BLaER1 (cell line): ENCODE results near the gene CARS2.
"Not testable (repeated sequence)": the region's sequence is repeated elsewhere in the genome, so short reads cannot be mapped to it uniquely, and the experiment has no call there.

Experiments used
- H3K27ac ChIP-seq: shearing (Covaris generic); formaldehyde crosslinking; 2 replicates; pipeline ENCODE4 v1.8.1; 2022
- H3K27me3 ChIP-seq: shearing (Covaris generic); formaldehyde crosslinking; 2 replicates; pipeline ENCODE4 v1.8.1; 2022
- H3K36me3 ChIP-seq: shearing (Covaris generic); formaldehyde crosslinking; 2 replicates; pipeline ENCODE4 v1.8.1; 2022
- H3K4me1 ChIP-seq: shearing (Covaris generic); formaldehyde crosslinking; 2 replicates; pipeline ENCODE4 v1.8.1; 2022
- H3K4me2 ChIP-seq: shearing (Covaris generic); formaldehyde crosslinking; 2 replicates; pipeline ENCODE4 v1.8.1; 2022
- H3K4me3 ChIP-seq: shearing (Covaris generic); formaldehyde crosslinking; 2 replicates; pipeline ENCODE4 v1.8.1; 2022
- H3K9ac ChIP-seq: shearing (Covaris generic); formaldehyde crosslinking; 2 replicates; pipeline ENCODE4 v1.8.1; 2022
- H3K9me3 ChIP-seq: shearing (Covaris generic); formaldehyde crosslinking; 2 replicates; pipeline ENCODE4 v1.8.1; 2022
- H4K20me1 ChIP-seq: shearing (Covaris generic); formaldehyde crosslinking; 2 replicates; pipeline ENCODE4 v1.8.1; 2022
- Cebpa-rat ChIP-seq: shearing (Covaris generic); IDR thresholded peaks from 2 replicates; pipeline ENCODE4 v1.8.1; 2022

The CARS2 gene

GRCh38 chr13:110635405-110636002 is 70.4 kb downstream of the CARS2 start:
- no peak overlapping the region for H3K27ac ChIP-seq
- H3K4me1 ChIP-seq: peaks cover 7% of the 10 kb centered on the region
- TF ChIP-seq Cebpa-rat: no peak
- no peaks in the 10 kb centered on the region for H3K9me3 ChIP-seq
- peaks cover 84% of the 10 kb centered on the region for H4K20me1 ChIP-seq
- peaks cover 81% of the 10 kb centered on the region for H3K36me3 ChIP-seq
- H3K9ac ChIP-seq: no peak overlapping the region
- H3K27me3 ChIP-seq: no peaks in the 10 kb centered on the region
- no peak overlapping the region for H3K4me3 ChIP-seq
- no peak overlapping the region for H3K4me2 ChIP-seq

- Histone ChIP-seq H3K4me3 (no peak overlapping the region), H3K9me3 (no peaks in the 10 kb centered on the region), H3K27me3 (no peaks in the 10 kb centered on the region), H3K36me3 (peaks cover 80% of the 10 kb centered on the region), H4K20me1 (peaks cover 84% of the 10 kb centered on the region), H3K4me1 (no peaks in the 10 kb centered on the region), H3K9ac (no peak overlapping the region), H3K27ac (no peak overlapping the region), H3K4me2 (no peak overlapping the region)
- no peak for TF ChIP-seq Cebpa-rat
Observed at GRCh38 chr13:110634558-110634957, 71.4 kb downstream of the CARS2 start.

- no peak overlapping the region for H3K4me3 ChIP-seq
- H3K27ac ChIP-seq: no peak overlapping the region
- no peaks in the 10 kb centered on the region for H3K27me3 ChIP-seq
- TF ChIP-seq Cebpa-rat: no peak
- H3K9me3 ChIP-seq: no peaks in the 10 kb centered on the region
- peaks cover 80% of the 10 kb centered on the region for H3K36me3 ChIP-seq
- no peak overlapping the region for H3K4me2 ChIP-seq
- H3K9ac ChIP-seq: no peak overlapping the region
- peaks cover 1% of the 10 kb centered on the region for H3K4me1 ChIP-seq
- peaks cover 84% of the 10 kb centered on the region for H4K20me1 ChIP-seq
Observed at GRCh38 chr13:110633776-110634175, 72.1 kb downstream of the CARS2 start.

GRCh38 chr13:110632255-110632654 is 73.7 kb downstream of the CARS2 start:
- not testable (repeated sequence) for H3K9me3 ChIP-seq, H3K4me3 ChIP-seq, H3K27ac ChIP-seq, H3K27me3 ChIP-seq, H3K9ac ChIP-seq, H3K4me2 ChIP-seq
- H3K36me3 ChIP-seq: peaks cover 80% of the 10 kb centered on the region
- H3K4me1 ChIP-seq: peaks cover 17% of the 10 kb centered on the region
- H4K20me1 ChIP-seq: peaks cover 85% of the 10 kb centered on the region

GRCh38 chr13:110630566-110631119 is 75.3 kb downstream of the CARS2 start:
- H3K27me3 ChIP-seq: no peaks in the 10 kb centered on the region
- peaks cover 19% of the 10 kb centered on the region for H3K4me1 ChIP-seq
- no peak overlapping the region for H3K9ac ChIP-seq
- no peak overlapping the region for H3K4me2 ChIP-seq
- peaks cover 77% of the 10 kb centered on the region for H3K36me3 ChIP-seq
- H3K9me3 ChIP-seq: no peaks in the 10 kb centered on the region
- H3K4me3 ChIP-seq: no peak overlapping the region
- H4K20me1 ChIP-seq: peaks cover 84% of the 10 kb centered on the region
- H3K27ac ChIP-seq: no peak overlapping the region
- TF ChIP-seq Cebpa-rat: no peak

GRCh38 chr13:110629735-110630134 is 76.2 kb downstream of the CARS2 start:
- Histone ChIP-seq H3K9me3 (no peaks in the 10 kb centered on the region), H3K4me2 (no peak overlapping the region), H3K27ac (no peak overlapping the region), H3K9ac (no peak overlapping the region), H3K27me3 (no peaks in the 10 kb centered on the region), H3K36me3 (peaks cover 77% of the 10 kb centered on the region), H3K4me3 (no peak overlapping the region), H4K20me1 (peaks cover 84% of the 10 kb centered on the region), H3K4me1 (peaks cover 19% of the 10 kb centered on the region)
- no peak for TF ChIP-seq Cebpa-rat

GRCh38 chr13:110628952-110629701 is 76.8 kb downstream of the CARS2 start:
- peaks cover 77% of the 10 kb centered on the region for H3K36me3 ChIP-seq
- H3K4me2 ChIP-seq: peak overlapping the region; percentile 46
- peaks cover 84% of the 10 kb centered on the region for H4K20me1 ChIP-seq
- no peak overlapping the region for H3K27ac ChIP-seq
- H3K4me3 ChIP-seq: no peak overlapping the region
- no peaks in the 10 kb centered on the region for H3K9me3 ChIP-seq
- H3K27me3 ChIP-seq: no peaks in the 10 kb centered on the region
- H3K4me1 ChIP-seq: peaks cover 19% of the 10 kb centered on the region
- no peak for TF ChIP-seq Cebpa-rat
- no peak overlapping the region for H3K9ac ChIP-seq

- no peaks in the 10 kb centered on the region for H3K9me3 ChIP-seq
- no peak overlapping the region for H3K27ac ChIP-seq
- peaks cover 76% of the 10 kb centered on the region for H3K36me3 ChIP-seq
- H3K4me1 ChIP-seq: peaks cover 19% of the 10 kb centered on the region
- no peak for TF ChIP-seq Cebpa-rat
- no peaks in the 10 kb centered on the region for H3K27me3 ChIP-seq
- H3K9ac ChIP-seq: 0 out of 2 replicates have a peak overlapping the region, but pooled peaks have one; percentile 5
- no peak overlapping the region for H3K4me3 ChIP-seq
- peaks cover 84% of the 10 kb centered on the region for H4K20me1 ChIP-seq
- H3K4me2 ChIP-seq: peak overlapping the region; percentile 46
Observed at GRCh38 chr13:110628477-110628793, 77.5 kb downstream of the CARS2 start.

- Histone ChIP-seq H3K4me1 (peaks cover 19% of the 10 kb centered on the region), H3K27me3 (no peaks in the 10 kb centered on the region), H3K4me2 (peak overlapping the region; percentile 46), H3K4me3 (no peak overlapping the region), H3K36me3 (peaks cover 81% of the 10 kb centered on the region), H3K9ac (0 out of 2 replicates have a peak overlapping the region, but pooled peaks have one; percentile 10), H3K9me3 (no peaks in the 10 kb centered on the region), H3K27ac (0 out of 2 replicates have a peak overlapping the region, but pooled peaks have one; percentile 4), H4K20me1 (peaks cover 89% of the 10 kb centered on the region)
- no peak for TF ChIP-seq Cebpa-rat
Observed at GRCh38 chr13:110627761-110628476, 78.0 kb downstream of the CARS2 start.

- H3K4me2 ChIP-seq: no peak overlapping the region
- TF ChIP-seq Cebpa-rat: no peak
- 0 out of 2 replicates have a peak overlapping the region, but pooled peaks have one; percentile 10 for H3K9ac ChIP-seq
- no peaks in the 10 kb centered on the region for H3K9me3 ChIP-seq
- peaks cover 87% of the 10 kb centered on the region for H3K36me3 ChIP-seq
- peaks cover 94% of the 10 kb centered on the region for H4K20me1 ChIP-seq
- H3K27me3 ChIP-seq: no peaks in the 10 kb centered on the region
- H3K27ac ChIP-seq: no peak overlapping the region
- no peak overlapping the region for H3K4me3 ChIP-seq
- H3K4me1 ChIP-seq: peaks cover 19% of the 10 kb centered on the region
Observed at GRCh38 chr13:110627351-110627750, 78.6 kb downstream of the CARS2 start.
